Hypothalamus (tissue), 51 donors: ENCODE results near the gene SMCHD1.
"Not testable (repeated sequence)": the region's sequence is repeated elsewhere in the genome, so short reads cannot be mapped to it uniquely, and the experiment has no call there.

Experiments used
- DNase-seq, 51 donors: peaks; one replicate each; lab custom pipeline; 2025; lab: John Stamatoyannopoulos, UW

The SMCHD1 gene

GRCh38 chr18:2848247-2849246, 193.0 kb downstream of the SMCHD1 start:
- DNase-seq, result no peak

GRCh38 chr18:2850816-2851215, 195.3 kb downstream of the SMCHD1 start:
- DNase-seq, result no peak

- no peak for DNase-seq
Measured at GRCh38 chr18:2851771-2852170, 196.2 kb downstream of the SMCHD1 start.

GRCh38 chr18:2852460-2852859, 196.9 kb downstream of the SMCHD1 start:
- not testable (repeated sequence) for DNase-seq

GRCh38 chr18:2853173-2853925, 197.8 kb downstream of the SMCHD1 start:
- DNase-seq, result no peak

- no peak for DNase-seq
Measured at GRCh38 chr18:2853926-2854664, 198.6 kb downstream of the SMCHD1 start.
